ENCODE data around the gene CADM1.

DNA sequence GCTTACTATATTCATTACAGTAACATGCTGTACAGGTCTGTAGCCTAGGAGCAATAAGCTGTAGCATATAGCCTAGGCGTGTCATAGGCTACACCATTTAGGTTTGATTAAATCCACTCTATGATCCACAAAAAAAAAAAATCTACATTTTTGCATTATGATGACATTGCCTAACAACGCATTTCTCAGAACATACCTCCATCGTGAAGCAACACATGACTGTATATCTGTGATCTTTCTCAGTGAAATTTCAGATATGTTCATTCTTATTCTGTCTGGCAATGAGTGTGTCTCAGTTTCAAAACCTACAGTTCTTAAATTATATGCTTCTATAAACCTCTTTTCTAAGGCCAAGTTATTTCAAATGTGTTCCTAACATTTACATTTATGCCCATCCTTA is 140.3 kb downstream of the CADM1 start:
- no peak for TF ChIP-seq EZH2 (IDR thresholded peaks at IDR 0.05; ENCODE audit: borderline replicate concordance, low read length)
- TF ChIP-seq, protein P1, sequence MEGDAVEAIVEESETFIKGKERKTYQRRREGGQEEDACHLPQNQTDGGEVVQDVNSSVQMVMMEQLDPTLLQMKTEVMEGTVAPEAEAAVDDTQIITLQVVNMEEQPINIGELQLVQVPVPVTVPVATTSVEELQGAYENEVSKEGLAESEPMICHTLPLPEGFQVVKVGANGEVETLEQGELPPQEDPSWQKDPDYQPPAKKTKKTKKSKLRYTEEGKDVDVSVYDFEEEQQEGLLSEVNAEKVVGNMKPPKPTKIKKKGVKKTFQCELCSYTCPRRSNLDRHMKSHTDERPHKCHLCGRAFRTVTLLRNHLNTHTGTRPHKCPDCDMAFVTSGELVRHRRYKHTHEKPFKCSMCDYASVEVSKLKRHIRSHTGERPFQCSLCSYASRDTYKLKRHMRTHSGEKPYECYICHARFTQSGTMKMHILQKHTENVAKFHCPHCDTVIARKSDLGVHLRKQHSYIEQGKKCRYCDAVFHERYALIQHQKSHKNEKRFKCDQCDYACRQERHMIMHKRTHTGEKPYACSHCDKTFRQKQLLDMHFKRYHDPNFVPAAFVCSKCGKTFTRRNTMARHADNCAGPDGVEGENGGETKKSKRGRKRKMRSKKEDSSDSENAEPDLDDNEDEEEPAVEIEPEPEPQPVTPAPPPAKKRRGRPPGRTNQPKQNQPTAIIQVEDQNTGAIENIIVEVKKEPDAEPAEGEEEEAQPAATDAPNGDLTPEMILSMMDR (conservative IDR thresholded peaks at IDR 0.05 in 1 of 2, IDR thresholded peaks at IDR 0.05 in 1 of 2; ENCODE audit: extremely low read depth in 1 of 2, insufficient read depth in 1 of 2, low read depth in 1 of 2, low read length in 2 of 2): no peak
